Body of pancreas (tissue), 4 donors: ENCODE results near the gene TBC1D9.

ENCODE experiments used
- CTCF ChIP-seq, 7 experiments: fragments of 450-650 bp in 4 of 7; fragments of 200-600 bp in 3 of 7; sonication (generic) in 3 of 7; IDR thresholded peaks; one replicate each; pipeline ENCODE4 v1.5.1; 2016 to 2019; ENCODE audit warnings: antibody characterized with exemption in 7 of 7
- POLR2A ChIP-seq, 3 donors: fragments of 450-650 bp; IDR thresholded peaks; one replicate each; pipeline ENCODE4 v1.6.1; 2016; ENCODE audit warnings: antibody characterized with exemption in 3 of 3, mild to moderate bottlenecking in 2 of 3

- no peak for TF ChIP-seq CTCF (IDR thresholded peaks at IDR 0.05)
- TF ChIP-seq POLR2A (IDR thresholded peaks at IDR 0.05), result no peak
These were observed 37.2 kb downstream of the TBC1D9 start for GRCh38 chr4:140719022-140719421.
